Activated CD8-positive, alpha-beta memory T cell treated with anti-CD3 and anti-CD28 coated beads, Interleukin-2, amount 10 ng/mL, durations not matched to agents 7 days and 5 days (primary cell): ENCODE results near the gene TRIB2. TPM values are rescaled to one million over a fixed set of nuclear protein-coding genes. Genes with fewer than 3 reads are reported as not detected.

Source experiments
- ATAC-seq: fragments of 150-1000 bp; cut with Tn5 transposase; one replicate; pipeline ENCODE4 v1.10.0; 2021; ENCODE audit warnings: moderate library complexity
- CTCF ChIA-PET: fragments of 350-600 bp; sonication (Branson Sonifier 250); formaldehyde crosslinking; loops from one replicate; lab custom pipeline; 2021; ENCODE audit warnings: antibody characterized with exemption; lab: Charles Lee
- DNase-seq: peaks from one replicate; pipeline ENCODE4 v3.0.0-alpha.2; 2020
- H3K27ac Mint-ChIP-seq: one replicate; pipeline ENCODE4 v1.8.0; 2021; ENCODE audit warnings: mild to moderate bottlenecking, mixed read lengths
- H3K27me3 Mint-ChIP-seq: one replicate; pipeline ENCODE4 v1.8.0; 2021; ENCODE audit warnings: mixed read lengths
- H3K36me3 Mint-ChIP-seq: one replicate; pipeline ENCODE4 v1.8.0; 2021; ENCODE audit warnings: mild to moderate bottlenecking, mixed read lengths
- H3K4me1 Mint-ChIP-seq: one replicate; pipeline ENCODE4 v1.8.0; 2021; ENCODE audit warnings: mixed read lengths
- H3K4me3 Mint-ChIP-seq: one replicate; pipeline ENCODE4 v1.8.0; 2021; ENCODE audit warnings: mild to moderate bottlenecking, moderate library complexity, mixed read lengths
- H3K9me3 Mint-ChIP-seq: one replicate; pipeline ENCODE4 v1.8.0; 2022; ENCODE audit warnings: low read depth, mixed read lengths
- total RNA-seq, 2 experiments: library from RNA; stranded (reverse); gene quantifications; one replicate each; pipeline ENCODE4 v1.2.3, GENCODE V29; 2021

TRIB2 gene
- total RNA-seq, 2 experiments from 2014 or later = 14.3 to 28.5 TPM

DNA sequence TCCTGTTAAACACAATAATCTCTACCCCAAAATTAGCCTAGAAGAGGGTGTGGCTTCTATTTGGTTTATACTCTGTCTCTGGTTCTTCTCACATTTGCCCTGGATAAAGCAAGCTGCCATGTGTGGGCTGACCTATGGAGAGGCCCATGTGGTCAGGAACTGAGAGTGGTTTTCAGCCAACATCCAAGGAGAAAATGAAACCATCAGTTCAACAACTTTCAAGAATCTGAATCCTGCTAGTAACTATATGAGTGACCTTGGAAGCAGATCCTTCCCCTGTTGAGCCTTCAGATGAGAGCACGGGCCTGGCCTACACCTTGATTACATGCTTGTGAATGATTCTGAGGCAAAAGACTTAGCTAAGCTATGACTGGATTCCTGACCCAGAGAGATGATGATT is 11.5 kb upstream of the TRIB2 start:
- no peak for DNase-seq
- Mint-ChIP-seq H3K9me3 (peaks cover 10% of the 10 kb centered on the region), H3K36me3 (peaks cover 8% of the 10 kb centered on the region), H3K27ac (no peak overlapping the region), H3K4me1 (peaks cover 34% of the 10 kb centered on the region), H3K4me3 (no peak overlapping the region), H3K27me3 (peaks cover 23% of the 10 kb centered on the region)
- no peak for ATAC-seq
- CTCF ChIA-PET = interaction anchor here (0.6 to 1.9 kb wide), 3 partner anchors 11 to 56 kb away, joined by 3 to 7 read pairs (median 3); partner anchors contain the start of gene TRIB2

DNA sequence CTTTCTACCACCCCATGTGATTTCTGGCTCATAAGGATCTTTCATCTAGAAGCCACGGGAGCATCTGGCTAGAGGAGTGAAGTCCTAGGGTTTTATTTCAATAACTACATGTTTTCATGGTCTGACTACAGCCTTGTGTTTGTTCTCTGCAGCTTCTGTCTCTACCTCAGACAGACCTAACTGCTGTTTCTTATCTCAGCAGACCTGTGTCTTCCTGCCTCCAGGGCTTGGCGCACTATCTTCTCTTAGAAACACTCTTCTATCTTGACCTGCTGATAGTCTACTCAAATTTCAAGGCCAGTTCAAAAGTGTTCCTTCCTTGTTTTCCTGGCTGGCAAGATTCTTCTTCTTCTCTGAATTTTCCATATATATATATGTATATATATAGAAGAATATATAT is 11.0 kb upstream of the TRIB2 start:
- H3K27me3 Mint-ChIP-seq = peaks cover 19% of the 10 kb centered on the region
- no peak overlapping the region for H3K4me3 Mint-ChIP-seq
- no peak overlapping the region for H3K27ac Mint-ChIP-seq
- peaks cover 8% of the 10 kb centered on the region for H3K36me3 Mint-ChIP-seq
- peaks cover 10% of the 10 kb centered on the region for H3K9me3 Mint-ChIP-seq
- H3K4me1 Mint-ChIP-seq = peaks cover 37% of the 10 kb centered on the region
- DNase-seq = no peak
- no peak for ATAC-seq
- CTCF ChIA-PET = interaction anchor here (0.6 to 1.9 kb wide), 3 partner anchors 11 to 56 kb away, joined by 3 to 7 read pairs (median 3); partner anchors contain the start of gene TRIB2

DNA sequence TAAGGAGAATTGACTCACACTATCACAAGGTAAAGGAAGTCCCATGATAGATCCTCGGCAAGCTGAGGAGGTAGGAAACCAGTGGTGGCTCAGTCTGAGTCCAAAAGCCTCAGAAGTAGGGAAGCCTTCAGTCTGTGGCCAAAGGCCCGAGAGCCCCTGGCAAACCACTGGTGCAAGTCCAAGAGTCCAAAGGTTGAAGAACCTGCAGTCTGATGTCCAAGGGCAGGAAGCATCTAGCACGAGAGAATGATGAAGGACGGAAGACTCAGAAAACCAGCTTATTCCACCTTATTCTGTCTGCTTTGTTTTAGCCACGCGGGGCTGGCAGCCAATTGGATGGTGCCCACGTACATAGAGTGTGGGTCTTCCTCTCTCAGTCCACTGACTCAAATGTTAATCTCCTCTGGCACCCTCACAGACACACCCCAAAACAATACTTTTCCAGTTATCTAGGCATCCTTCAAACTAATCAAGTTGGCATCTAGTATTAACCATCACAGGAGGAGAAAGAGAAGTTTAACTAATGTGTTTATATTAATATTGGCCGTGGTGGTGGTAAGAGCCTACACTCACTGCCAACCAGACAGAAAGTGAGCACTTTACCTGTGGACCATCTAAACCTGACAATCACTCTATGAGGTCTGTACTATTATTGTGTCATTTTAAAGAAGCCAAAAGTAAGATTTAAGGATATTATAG is 8.1 kb upstream of the TRIB2 start:
- Mint-ChIP-seq H3K4me3 (no peak overlapping the region), H3K27ac (peak overlapping the region; percentile 55), H3K4me1 (peaks cover 30% of the 10 kb centered on the region), H3K9me3 (peaks cover 10% of the 10 kb centered on the region), H3K27me3 (no peaks in the 10 kb centered on the region), H3K36me3 (peaks cover 9% of the 10 kb centered on the region)
- ATAC-seq = no peak
- CTCF ChIA-PET = interaction anchor here (0.8 to 3.1 kb wide), 2 partner anchors 8 to 339 kb away, joined by 3 to 13 read pairs; partner anchors contain the start of gene TRIB2
- DNase-seq = no peak

DNA sequence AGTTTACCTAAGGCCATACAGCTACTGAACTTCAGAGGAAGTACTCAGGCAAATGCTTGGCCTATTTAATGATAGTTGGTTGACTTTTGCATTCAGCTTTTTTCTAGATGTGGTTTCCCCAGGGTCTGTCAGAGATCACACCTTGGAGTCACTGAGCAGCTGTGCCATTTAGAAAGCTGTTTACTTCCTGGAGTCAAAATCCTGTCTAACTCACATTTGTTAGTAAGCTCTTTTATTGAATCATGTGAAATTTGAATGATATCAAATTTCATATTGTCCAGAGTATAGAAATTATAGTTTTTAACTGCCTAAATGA is 7.6 kb upstream of the TRIB2 start:
- CTCF ChIA-PET = interaction anchor here (0.8 to 3.1 kb wide), 2 partner anchors 8 to 339 kb away, joined by 3 to 13 read pairs; partner anchors contain the start of gene TRIB2
- DNase-seq (no peak), ATAC-seq (peak; percentile 82)
- no peaks in the 10 kb centered on the region for H3K27me3 Mint-ChIP-seq
- H3K4me3 Mint-ChIP-seq = no peak overlapping the region
- peak overlapping the region; percentile 44 for H3K27ac Mint-ChIP-seq
- peaks cover 10% of the 10 kb centered on the region for H3K9me3 Mint-ChIP-seq
- peaks cover 9% of the 10 kb centered on the region for H3K36me3 Mint-ChIP-seq
- peaks cover 30% of the 10 kb centered on the region for H3K4me1 Mint-ChIP-seq

DNA sequence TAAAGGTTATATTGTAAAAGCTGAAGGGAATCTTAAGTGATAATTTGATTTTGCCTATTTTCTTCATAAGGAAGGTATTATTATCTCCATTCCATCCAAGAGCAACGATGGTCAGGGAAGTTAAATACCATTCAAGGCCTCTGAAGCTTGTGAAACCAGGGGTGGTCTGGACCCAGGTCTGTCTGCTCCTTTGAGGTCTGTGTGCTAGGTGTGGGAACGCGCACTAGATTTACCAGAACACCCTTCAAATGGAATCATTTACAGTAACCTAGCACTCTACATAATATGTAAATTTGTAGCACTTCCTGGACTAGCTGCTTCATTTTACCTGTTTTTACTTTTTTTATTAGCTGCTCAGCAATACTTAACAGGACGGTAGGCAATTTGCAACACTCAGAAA is 6.4 kb upstream of the TRIB2 start:
- H3K4me1 Mint-ChIP-seq = peaks cover 27% of the 10 kb centered on the region
- H3K27ac Mint-ChIP-seq = no peak overlapping the region
- H3K4me3 Mint-ChIP-seq = no peak overlapping the region

DNA sequence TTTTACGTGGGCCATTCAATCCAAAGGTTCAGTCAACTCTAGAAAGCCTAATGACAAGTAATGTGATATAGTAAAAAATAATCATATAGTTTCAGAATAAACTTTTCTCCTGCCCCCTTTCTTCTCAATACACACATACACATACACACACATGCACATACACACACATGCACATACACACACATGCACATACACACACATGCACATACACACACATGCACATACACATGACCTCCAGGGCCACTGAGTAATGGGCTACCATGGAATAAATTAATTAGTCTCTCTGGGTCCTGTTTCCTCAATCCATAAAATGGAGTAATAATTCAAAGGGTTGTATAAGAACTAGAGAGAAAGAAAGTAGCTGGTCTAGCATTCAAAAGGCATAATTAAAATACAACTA is 5.4 kb upstream of the TRIB2 start:
- CTCF ChIA-PET = no interaction called here
- DNase-seq (no peak), ATAC-seq (no peak)
- Mint-ChIP-seq H3K36me3 (peaks cover 2% of the 10 kb centered on the region), H3K27ac (no peak overlapping the region), H3K4me1 (peaks cover 33% of the 10 kb centered on the region), H3K4me3 (no peak overlapping the region), H3K9me3 (no peaks in the 10 kb centered on the region), H3K27me3 (peaks cover 2% of the 10 kb centered on the region)

More for the DNA sequence above, 6.4 kb upstream of the TRIB2 start:
- Mint-ChIP-seq H3K27me3 (peaks cover 2% of the 10 kb centered on the region), H3K36me3 (peaks cover 8% of the 10 kb centered on the region), H3K9me3 (peaks cover 5% of the 10 kb centered on the region)
- no peak for ATAC-seq
- CTCF ChIA-PET = no interaction called here
- DNase-seq = no peak

DNA sequence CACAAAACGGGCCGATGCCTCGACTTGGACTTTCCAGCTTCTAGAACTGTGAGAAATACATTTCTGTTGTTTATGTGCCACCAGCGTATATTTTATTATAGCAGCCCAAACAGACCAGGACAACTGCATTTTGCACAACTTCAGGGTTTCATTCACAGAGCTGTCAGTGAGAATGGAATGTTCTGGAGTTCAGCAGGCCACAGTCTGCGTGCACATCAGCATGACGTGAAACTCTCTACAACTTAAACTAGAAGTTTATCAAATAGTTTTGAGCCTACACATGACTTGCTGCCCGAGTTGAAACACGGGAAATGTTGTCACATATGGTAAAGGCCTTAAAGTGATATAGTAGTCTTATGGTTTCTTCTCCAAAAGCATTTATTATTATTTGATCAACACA is 3.9 kb upstream of the TRIB2 start:
- H3K4me1 Mint-ChIP-seq = peaks cover 33% of the 10 kb centered on the region
- no peaks in the 10 kb centered on the region for H3K9me3 Mint-ChIP-seq
- CTCF ChIA-PET = no interaction called here
- no peak overlapping the region for H3K27ac Mint-ChIP-seq
- peaks cover 2% of the 10 kb centered on the region for H3K27me3 Mint-ChIP-seq
- ATAC-seq (no peak), DNase-seq (no peak)
- H3K36me3 Mint-ChIP-seq = peaks cover 2% of the 10 kb centered on the region
- H3K4me3 Mint-ChIP-seq = no peak overlapping the region

DNA sequence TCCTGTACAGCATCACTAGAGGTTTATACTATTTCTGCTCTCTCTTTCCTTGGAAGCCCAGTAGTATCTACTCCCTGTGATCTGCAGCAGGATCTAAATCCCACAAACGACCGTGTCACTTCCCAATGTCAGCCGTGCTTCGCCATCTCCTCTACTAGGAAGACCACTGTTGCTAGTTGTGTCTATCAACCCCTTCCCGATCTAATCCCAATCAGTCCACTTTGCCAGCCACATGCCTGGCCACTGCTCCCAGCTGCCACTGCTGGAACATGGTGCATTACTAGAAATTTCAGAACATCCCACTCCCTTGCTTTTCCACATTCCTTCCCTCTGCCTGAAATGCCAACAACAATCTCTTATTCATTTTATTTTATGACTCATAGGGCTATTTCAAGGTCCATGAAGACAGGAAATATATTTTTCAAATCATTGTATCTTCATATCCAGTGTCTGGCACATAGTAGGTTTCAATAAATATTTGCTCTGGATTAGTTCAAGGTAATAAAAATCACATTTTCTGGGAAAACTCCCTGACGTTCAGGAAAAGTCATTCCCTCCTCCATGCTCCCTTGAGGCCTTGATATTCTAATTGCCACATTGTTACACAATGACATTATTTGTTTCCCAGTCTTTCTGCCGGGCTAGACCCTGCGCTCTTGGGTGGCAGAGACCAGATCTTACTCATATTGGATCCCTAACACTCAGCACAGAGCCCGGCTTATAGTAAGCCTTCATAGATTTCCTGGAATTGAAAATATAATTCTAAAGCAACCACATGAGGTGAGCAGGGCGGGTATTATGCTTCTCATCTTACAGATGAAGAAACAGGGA is 2.1 kb upstream of the TRIB2 start:
- no peak for DNase-seq
- no peak for ATAC-seq
- H3K4me1 Mint-ChIP-seq = peaks cover 27% of the 10 kb centered on the region
- peaks cover 2% of the 10 kb centered on the region for H3K36me3 Mint-ChIP-seq
- CTCF ChIA-PET = interaction anchor here (0.9 to 4.2 kb wide), 13 partner anchors 12 to 885 kb away, joined by 3 to 42 read pairs (median 8); no protein-coding TSS in a partner anchor
- no peak overlapping the region for H3K27ac Mint-ChIP-seq
- H3K4me3 Mint-ChIP-seq = no peak overlapping the region
- peaks cover 11% of the 10 kb centered on the region for H3K27me3 Mint-ChIP-seq
- H3K9me3 Mint-ChIP-seq = no peaks in the 10 kb centered on the region

DNA sequence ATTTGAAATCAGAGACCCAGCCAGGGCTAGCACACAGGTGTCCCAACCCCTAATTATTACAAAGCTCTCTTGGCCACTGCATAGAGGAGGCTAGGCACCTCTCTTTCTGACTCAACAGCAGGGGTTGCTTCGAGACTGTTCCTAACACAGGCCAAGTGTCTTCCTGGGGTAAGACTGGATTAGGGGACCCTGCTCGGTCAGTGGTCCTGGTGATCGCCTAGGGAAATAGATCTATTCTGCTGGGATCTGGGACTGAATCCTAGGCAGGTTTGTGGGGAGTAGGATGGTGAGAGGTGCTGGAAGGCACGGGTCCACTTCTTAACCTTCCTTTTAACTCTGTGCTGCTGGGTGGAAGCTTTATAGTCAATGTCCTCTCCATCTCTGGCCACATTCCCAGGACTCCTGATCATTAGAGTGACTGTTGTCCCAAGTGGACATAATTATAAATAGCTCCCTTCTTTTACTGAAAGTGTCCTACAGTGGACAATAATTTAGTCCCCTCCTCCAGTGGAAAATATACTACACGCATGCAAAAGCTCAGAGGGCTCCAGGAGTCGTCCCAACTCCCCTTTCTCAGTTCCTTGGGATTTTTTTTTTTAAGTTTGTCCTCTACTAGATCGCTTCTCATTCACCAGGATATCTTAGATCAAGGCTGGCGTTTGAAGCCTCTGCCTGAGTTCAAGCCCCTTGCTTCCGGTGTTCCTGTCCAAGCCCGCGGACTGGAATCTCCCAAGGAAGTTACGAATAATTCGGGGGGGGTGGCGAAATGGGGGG is 1.3 kb upstream of the TRIB2 start:
- peaks cover 32% of the 10 kb centered on the region for H3K4me1 Mint-ChIP-seq
- peak overlapping the region; percentile 94 for H3K4me3 Mint-ChIP-seq
- CTCF ChIA-PET = interaction anchor here (0.7 to 4.2 kb wide), 35 partner anchors 9 to 886 kb away, joined by 3 to 42 read pairs (median 5); no protein-coding TSS in a partner anchor
- peaks cover 12% of the 10 kb centered on the region for H3K27me3 Mint-ChIP-seq
- H3K9me3 Mint-ChIP-seq = no peaks in the 10 kb centered on the region
- ATAC-seq (no peak), DNase-seq (no peak)
- peak overlapping the region; percentile 88 for H3K27ac Mint-ChIP-seq
- peaks cover 2% of the 10 kb centered on the region for H3K36me3 Mint-ChIP-seq

DNA sequence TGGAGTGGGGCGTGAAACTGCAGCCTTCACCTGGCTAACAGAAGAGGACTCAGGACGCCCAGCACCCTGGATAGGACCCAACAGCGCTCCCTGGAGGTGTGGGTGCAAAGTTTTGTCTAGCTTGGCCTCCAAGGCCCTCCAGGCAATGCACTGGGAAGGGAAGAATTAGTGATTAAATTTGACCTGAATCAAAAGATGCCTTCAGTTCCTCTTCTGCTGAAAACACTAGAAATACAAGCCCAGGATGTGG is 779 bp upstream of the TRIB2 start:
- Mint-ChIP-seq H3K9me3 (no peaks in the 10 kb centered on the region), H3K4me1 (peaks cover 34% of the 10 kb centered on the region)
- DNase-seq = peak; percentile 87

DNA sequence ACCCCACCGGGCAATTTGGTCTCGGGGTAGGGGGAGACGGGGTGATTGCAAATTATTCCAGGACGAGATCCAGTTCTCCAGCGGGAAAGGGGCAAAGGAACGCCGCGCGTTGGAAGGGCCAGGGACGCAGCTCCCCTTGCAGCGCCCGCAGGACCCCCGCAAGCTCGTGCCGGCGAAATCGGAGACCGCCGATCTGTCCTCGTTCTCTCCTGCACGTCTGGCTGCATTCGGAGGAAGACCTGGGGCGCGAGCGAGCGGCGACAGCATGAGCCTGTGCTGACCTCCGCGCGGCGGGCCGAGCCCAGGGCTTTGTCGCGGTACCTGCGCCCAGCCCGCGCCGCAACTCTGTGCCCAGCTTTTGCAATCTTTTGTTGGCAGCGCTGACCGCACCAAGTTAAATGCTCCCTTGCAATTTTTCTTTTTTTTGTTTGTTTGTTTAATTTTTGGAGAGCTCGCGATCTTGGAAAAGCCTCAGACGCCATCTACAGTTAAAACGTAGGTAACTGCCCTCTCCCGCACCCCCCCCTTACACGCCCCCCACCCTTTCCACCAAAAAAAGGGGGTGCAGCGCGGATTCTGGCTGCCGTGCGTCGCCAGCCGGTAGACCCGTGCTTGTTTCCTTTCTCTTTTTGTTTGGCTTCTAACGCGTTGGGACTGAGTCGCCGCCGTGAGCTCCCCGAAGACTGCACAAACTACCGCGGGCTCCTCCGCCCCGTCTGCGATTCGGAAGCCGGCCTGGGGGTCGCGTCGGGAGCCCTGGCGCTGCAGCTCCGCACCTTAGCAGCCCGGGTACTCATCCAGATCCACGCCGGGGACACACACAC is 667 bp downstream of the TRIB2 start:
- peaks cover 3% of the 10 kb centered on the region for H3K36me3 Mint-ChIP-seq
- peak overlapping the region; percentile 84 for H3K4me3 Mint-ChIP-seq
- peaks cover 12% of the 10 kb centered on the region for H3K27me3 Mint-ChIP-seq
- ATAC-seq (peak; percentile 25), DNase-seq (peak; percentile 64)
- H3K4me1 Mint-ChIP-seq = peaks cover 49% of the 10 kb centered on the region
- CTCF ChIA-PET = interaction anchor here (0.7 to 4.2 kb wide), 34 partner anchors 7 to 888 kb away, joined by 3 to 42 read pairs (median 4); no protein-coding TSS in a partner anchor
- H3K27ac Mint-ChIP-seq = peak overlapping the region; percentile 86
- no peaks in the 10 kb centered on the region for H3K9me3 Mint-ChIP-seq

More for the DNA sequence above, 779 bp upstream of the TRIB2 start:
- CTCF ChIA-PET = interaction anchor here (0.6 to 4.2 kb wide), 45 partner anchors 8 to 1032 kb away, joined by 3 to 42 read pairs (median 4); no protein-coding TSS in a partner anchor
- Mint-ChIP-seq H3K27ac (peak overlapping the region; percentile 88), H3K27me3 (peaks cover 12% of the 10 kb centered on the region), H3K36me3 (peaks cover 2% of the 10 kb centered on the region), H3K4me3 (peak overlapping the region; percentile 94)
- ATAC-seq = peak; percentile 48

DNA sequence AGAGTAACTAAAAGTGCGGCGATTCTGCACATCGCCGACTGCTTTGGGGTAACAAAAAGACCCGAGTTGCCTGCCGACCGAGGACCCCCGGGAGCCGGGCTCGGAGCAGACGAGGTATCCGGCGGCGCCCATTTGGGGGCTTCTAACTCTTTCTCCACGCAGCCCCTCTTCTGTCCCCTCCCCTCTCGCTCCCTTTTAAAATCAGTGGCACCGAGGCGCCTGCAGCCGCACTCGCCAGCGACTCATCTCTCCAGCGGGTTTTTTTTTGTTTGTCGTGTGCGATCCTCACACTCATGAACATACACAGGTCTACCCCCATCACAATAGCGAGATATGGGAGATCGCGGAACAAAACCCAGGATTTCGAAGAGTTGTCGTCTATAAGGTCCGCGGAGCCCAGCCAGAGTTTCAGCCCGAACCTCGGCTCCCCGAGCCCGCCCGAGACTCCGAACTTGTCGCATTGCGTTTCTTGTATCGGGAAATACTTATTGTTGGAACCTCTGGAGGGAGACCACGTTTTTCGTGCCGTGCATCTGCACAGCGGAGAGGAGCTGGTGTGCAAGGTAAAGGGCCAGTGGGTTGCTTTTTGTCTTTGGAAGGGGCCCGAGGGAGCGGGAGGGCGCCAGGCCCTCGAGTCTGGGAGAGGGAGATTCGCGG is 1.4 kb downstream of the TRIB2 start:
- peaks cover 12% of the 10 kb centered on the region for H3K27me3 Mint-ChIP-seq
- H3K4me1 Mint-ChIP-seq = peaks cover 52% of the 10 kb centered on the region
- DNase-seq = peak; percentile 54
- H3K9me3 Mint-ChIP-seq = no peaks in the 10 kb centered on the region
- peaks cover 3% of the 10 kb centered on the region for H3K36me3 Mint-ChIP-seq
- peak overlapping the region; percentile 84 for H3K4me3 Mint-ChIP-seq
- ATAC-seq = no peak
- H3K27ac Mint-ChIP-seq = peak overlapping the region; percentile 86
- CTCF ChIA-PET = interaction anchor here (0.9 to 4.2 kb wide), 13 partner anchors 10 to 888 kb away, joined by 3 to 42 read pairs (median 15); no protein-coding TSS in a partner anchor
